Thoracic aorta (tissue), 2 donors: ENCODE measurements around the gene MACF1. TPM values are rescaled to one million over a fixed set of nuclear protein-coding genes. Genes with fewer than 3 reads are reported as not detected.

Source experiments
- ATAC-seq: fragments of 150-250 bp; one replicate; pipeline ENCODE4 v1.8.0; 2017; ENCODE audit warnings: low read depth; ENCODE audit not compliant: insufficient number of reproducible peaks, low FRiP score
- DNase-seq: peaks from one replicate; pipeline ENCODE4 v3.0.0-alpha.2; 2020; ENCODE audit warnings: low spot score
- H3K27ac ChIP-seq, 2 donors: fragments of 200-600 bp; sonication (generic); 1 replicate in 1 of 2; 2 replicates in 1 of 2; pipeline ENCODE4 v1.5.1; 2016; ENCODE audit warnings: mild to moderate bottlenecking in 2 of 2, moderate library complexity in 2 of 2
- H3K27me3 ChIP-seq: fragments of 200-600 bp; sonication (generic); replicated peaks from 2 replicates; pipeline ENCODE4 v1.6.0; 2016; ENCODE audit warnings: mild to moderate bottlenecking; ENCODE audit not compliant: insufficient read depth
- H3K36me3 ChIP-seq: fragments of 200-600 bp; sonication (generic); one replicate; pipeline ENCODE4 v1.5.1; 2016
- H3K4me1 ChIP-seq, 2 donors: fragments of 200-600 bp; sonication (generic); 1 replicate in 1 of 2; 2 replicates in 1 of 2; pipeline versions ENCODE4 v1.5.1 to v1.6.0; 2016; ENCODE audit warnings: low read depth in 2 of 2, mild to moderate bottlenecking in 1 of 2; ENCODE audit not compliant: control insufficient read depth in 1 of 2
- H3K4me3 ChIP-seq: fragments of 200-600 bp; sonication (generic); 2 replicates; pipeline ENCODE4 v1.5.1; 2016; ENCODE audit warnings: mild to moderate bottlenecking
- H3K9me3 ChIP-seq: fragments of 200-600 bp; sonication (generic); 2 replicates; pipeline ENCODE4 v1.5.1; 2016
- CTCF ChIP-seq: fragments of 200-600 bp; sonication (generic); IDR thresholded peaks from one replicate; pipeline ENCODE4 v1.5.1; 2019; ENCODE audit warnings: antibody characterized with exemption
- total RNA-seq, 2 donors: library from RNA; depleted of rRNA; stranded (reverse); fragments of >200 nt; gene quantifications; one replicate each; pipeline versions ENCODE4 v1.1.0 to v1.2.3, GENCODE V29; 2016

The MACF1 gene
- total RNA-seq, 2 donors from 2014 or later = 604 to 650 TPM

- no peak for TF ChIP-seq CTCF
- Histone ChIP-seq H3K36me3 (no peaks in the 10 kb centered on the region), H3K27me3 (no peaks in the 10 kb centered on the region), H3K27ac (peak overlapping the region; percentile 92 to 95), H3K4me1 (peaks cover 47 to 79% of the 10 kb centered on the region in 2 donors), H3K4me3 (peak overlapping the region; percentile 92), H3K9me3 (no peaks in the 10 kb centered on the region)
- DNase-seq (peak; percentile 85), ATAC-seq (peak; percentile 87)
These were observed 204.2 kb downstream of the MACF1 start for GRCh38 chr1:39408641-39409054.

GRCh38 chr1:39409055-39409816, 204.7 kb downstream of the MACF1 start:
- H3K27me3 ChIP-seq = no peaks in the 10 kb centered on the region
- ATAC-seq (no peak), DNase-seq (no peak)
- H3K4me1 ChIP-seq = peaks cover 47 to 85% of the 10 kb centered on the region in 2 donors
- peak overlapping the region; percentile 92 for H3K4me3 ChIP-seq
- no peak for TF ChIP-seq CTCF
- H3K36me3 ChIP-seq = no peaks in the 10 kb centered on the region
- no peaks in the 10 kb centered on the region for H3K9me3 ChIP-seq
- peak overlapping the region; percentile 85 to 92 for H3K27ac ChIP-seq

GRCh38 chr1:39410915-39411436, 206.5 kb downstream of the MACF1 start:
- H3K36me3 ChIP-seq = no peaks in the 10 kb centered on the region
- no peaks in the 10 kb centered on the region for H3K27me3 ChIP-seq
- no peaks in the 10 kb centered on the region for H3K9me3 ChIP-seq
- ATAC-seq = no peak
- peak overlapping the region; percentile 92 for H3K4me3 ChIP-seq
- peak overlapping the region; percentile 50 to 92 for H3K27ac ChIP-seq
- H3K4me1 ChIP-seq = peaks cover 38 to 83% of the 10 kb centered on the region in 2 donors
- peak; percentile 79 for TF ChIP-seq CTCF
- no peak for DNase-seq

GRCh38 chr1:39411526-39412478, 207.3 kb downstream of the MACF1 start:
- peak overlapping the region; percentile 50 to 92 for H3K27ac ChIP-seq
- H3K4me1 ChIP-seq = peaks cover 40 to 83% of the 10 kb centered on the region in 2 donors
- no peaks in the 10 kb centered on the region for H3K9me3 ChIP-seq
- H3K4me3 ChIP-seq = peak overlapping the region; percentile 92
- DNase-seq = no peak
- no peaks in the 10 kb centered on the region for H3K27me3 ChIP-seq
- ATAC-seq = no peak
- H3K36me3 ChIP-seq = no peaks in the 10 kb centered on the region
- no peak for TF ChIP-seq CTCF

- Histone ChIP-seq H3K4me1 (peaks cover 35 to 79% of the 10 kb centered on the region in 2 donors), H3K9me3 (no peaks in the 10 kb centered on the region), H3K4me3 (peak overlapping the region; percentile 2), H3K27me3 (no peaks in the 10 kb centered on the region), H3K36me3 (no peaks in the 10 kb centered on the region), H3K27ac (no peak overlapping the region)
- ATAC-seq = no peak
- no peak for DNase-seq
- TF ChIP-seq CTCF = no peak
These were observed 208.4 kb downstream of the MACF1 start for GRCh38 chr1:39412892-39413291.
